ENCODE data around the gene RSU1. TPM values are rescaled to one million over a fixed set of nuclear protein-coding genes. Genes with fewer than 3 reads are reported as not detected.

RSU1 gene
- total and polyA plus RNA-seq, 10 of the 15 experiments (the other 5 are each of a cell fraction or from before 2014, with no cell fraction given): 49.2 to 139 (median 81.3) TPM

GRCh38 chr10:16799621-16800020, 17.6 kb downstream of the RSU1 start (continued):
- TF ChIP-seq ESRRA (IDR thresholded peaks at IDR 0.05; ENCODE audit: low read length): no peak; the same call in 1 of the 2 replicates
- TF ChIP-seq ETV6 (conservative IDR thresholded peaks at IDR 0.05 in 1 of 2, IDR thresholded peaks at IDR 0.05 in 1 of 2; ENCODE audit: borderline replicate concordance in 1 of 2, low read depth in 1 of 2): peak in 1 of 2 experiments; percentile 23; a peak in 1 of 4 replicates
- peak; percentile 70; the same call in 1 of the 2 replicates for TF ChIP-seq RELB (IDR thresholded peaks at IDR 0.05; ENCODE audit: low read depth)
- TF ChIP-seq TBL1XR1 (IDR thresholded peaks at IDR 0.05; ENCODE audit: low read depth, low read length): no peak
- peak in 1 of 2 experiments; percentile 34; a peak in 1 of 4 replicates for TF ChIP-seq EP300 (IDR thresholded peaks at IDR 0.05; ENCODE audit: borderline replicate concordance in 1 of 2, control insufficient read depth in 1 of 2, low read depth in 2 of 2, low read length in 2 of 2)
- TF ChIP-seq POU2F2 (IDR thresholded peaks at IDR 0.05; ENCODE audit: borderline replicate concordance, low read depth, low read length): 0 out of 3 replicates have a peak, but pooled peaks have one; percentile 11
- TF ChIP-seq HDGF (IDR thresholded peaks at IDR 0.05): no peak
- TF ChIP-seq CBX5 (IDR thresholded peaks at IDR 0.05; ENCODE audit: low read depth): 0 out of 2 replicates have a peak, but pooled peaks have one; percentile 36
- no peak for TF ChIP-seq IRF3 (IDR thresholded peaks at IDR 0.05)
- TF ChIP-seq EGR1 (IDR thresholded peaks at IDR 0.05; ENCODE audit: borderline replicate concordance in 1 of 2, low read depth in 2 of 2, low read length in 2 of 2): peak in 1 of 2 experiments; percentile 74; a peak in 2 of 3 replicates
- TF ChIP-seq PAX5 (IDR thresholded peaks at IDR 0.05; ENCODE audit: borderline replicate concordance, low read depth, low read length): peak; percentile 41; the same call in 1 of the 2 replicates
- TF ChIP-seq FOXM1 (IDR thresholded peaks at IDR 0.05; ENCODE audit: low read depth, low read length): peak; percentile 40; the same call in 1 of the 2 replicates
- no peak for TF ChIP-seq NRF1 (conservative IDR thresholded peaks at IDR 0.05; ENCODE audit: low read depth, low read length)
- no peak for TF ChIP-seq SREBF1 (IDR thresholded peaks at IDR 0.05; ENCODE audit: low read length)
- TF ChIP-seq SPI1 (IDR thresholded peaks at IDR 0.05; ENCODE audit: borderline replicate concordance, insufficient read depth, low read depth, low read length): peak; percentile 40; the same call in 1 of the 2 replicates
- no peak for TF ChIP-seq SIX5 (IDR thresholded peaks at IDR 0.05; ENCODE audit: low read depth, low read length, severe bottlenecking)
- peak; percentile 92 for TF ChIP-seq EED (IDR thresholded peaks at IDR 0.05; ENCODE audit: low read depth)
